Muscle of back (tissue), 11 donors: Measurements from ENCODE around the gene PFDN6. TPM values are rescaled to one million over a fixed set of nuclear protein-coding genes. Genes with fewer than 3 reads are reported as not detected.

Experiments used
- DNase-seq, 3 donors: peaks; one replicate each; pipeline versions ENCODE4 v3.0.0 to v3.0.0-alpha.2; 2013
- polyA plus RNA-seq, 10 donors: library from polyadenylated mRNA; unstranded; fragments of 120-200 nt; gene quantifications; one replicate each; pipeline ENCODE4 v1.2.1, GENCODE V29; 2013; ENCODE audit not compliant: insufficient read length in 10 of 10

Gene PFDN6
- polyA plus RNA-seq, 10 donors, result 35.1 to 56.0 (median 41.7) TPM

DNA sequence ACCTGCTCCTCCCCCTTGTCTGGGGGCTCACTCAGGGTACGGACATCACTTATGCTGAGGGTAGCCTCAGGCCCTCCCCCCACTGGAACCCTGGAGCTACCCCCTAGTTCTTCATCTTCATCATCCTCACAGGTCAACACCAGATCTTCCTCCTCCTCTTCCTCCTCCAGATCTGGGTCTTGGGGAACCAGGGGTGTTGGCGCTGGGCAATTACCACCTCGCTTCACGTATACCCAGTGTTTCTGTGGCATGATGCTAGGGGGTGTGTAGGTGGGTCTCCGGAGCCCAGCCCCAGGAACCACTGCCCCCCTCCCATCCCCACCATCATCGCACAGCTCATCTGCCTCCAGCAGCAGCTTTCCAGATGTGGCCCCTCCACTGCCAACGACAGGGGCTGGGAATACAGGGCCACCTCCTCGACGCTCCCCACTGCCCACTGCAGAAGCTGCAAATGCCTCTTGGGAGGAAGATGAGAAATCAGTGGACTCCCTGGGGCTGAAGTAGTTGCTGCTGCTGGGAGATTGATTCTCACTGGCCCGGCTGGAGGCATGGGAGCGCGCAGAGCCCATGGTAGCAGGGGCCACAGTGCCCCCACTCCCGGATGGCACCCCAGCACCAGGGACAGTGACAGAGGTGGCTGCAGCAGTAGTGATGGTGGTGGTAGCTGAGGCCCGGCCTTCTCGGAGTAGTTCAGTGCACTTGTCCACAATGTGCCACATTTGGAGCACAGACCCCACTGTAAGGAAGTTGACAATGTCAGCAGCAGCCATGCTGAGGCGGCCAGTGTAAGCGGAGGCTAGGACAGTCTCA, 26.6 kb downstream of the PFDN6 start:
- DNase-seq, result no peak

DNA sequence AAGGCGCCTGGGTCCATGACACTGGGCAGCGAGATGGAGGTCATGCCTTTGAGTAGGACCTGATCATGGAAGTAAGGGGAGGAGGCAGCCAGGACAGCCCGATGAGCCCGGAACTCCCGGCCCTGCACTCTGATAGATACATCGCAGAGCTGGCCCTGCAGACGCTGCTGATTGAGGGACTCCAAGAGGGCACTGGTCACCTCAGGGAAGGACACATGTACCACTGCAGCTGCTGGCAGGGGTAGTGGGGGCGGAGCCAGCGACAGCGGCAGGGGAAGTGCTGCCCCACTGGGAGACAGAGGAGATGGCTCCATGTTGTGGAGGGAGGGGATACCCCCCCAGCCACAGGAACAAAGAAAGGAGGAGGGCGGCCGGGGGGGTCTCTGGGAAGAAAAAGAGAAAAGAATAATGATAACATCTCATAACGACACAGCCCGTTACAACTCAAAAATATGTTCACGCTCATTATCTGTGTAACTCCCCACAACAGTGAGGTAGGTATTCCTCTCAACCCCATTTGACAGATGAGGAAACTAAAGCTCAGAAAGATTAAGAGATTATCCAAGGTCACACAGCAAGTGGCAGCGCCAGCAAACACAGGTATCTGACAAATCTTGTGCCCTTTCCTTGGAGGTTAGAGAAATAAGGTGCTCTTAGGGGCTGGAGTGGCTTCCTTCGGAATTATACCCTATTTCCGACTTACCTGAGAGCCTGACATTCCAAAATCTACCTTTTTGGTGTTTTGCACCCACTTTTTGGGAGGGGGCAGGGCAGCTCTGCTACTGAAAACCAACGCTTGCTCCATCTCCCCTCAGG, 27.4 kb downstream of the PFDN6 start:
- DNase-seq, result no peak

DNA sequence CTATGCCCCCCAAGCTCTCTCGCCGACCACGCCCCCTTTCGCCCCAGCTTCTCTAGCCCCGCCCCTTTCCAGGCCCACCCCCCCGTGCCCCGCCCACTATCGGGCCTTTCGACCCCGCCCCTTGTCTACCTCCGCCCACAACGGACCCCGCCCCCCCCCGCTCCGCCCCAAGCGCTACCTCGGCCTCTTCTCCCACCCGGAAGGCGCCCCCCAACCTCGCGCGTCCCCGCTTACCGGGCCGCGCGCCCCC, 27.9 kb downstream of the PFDN6 start:
- DNase-seq, result no peak

DNA sequence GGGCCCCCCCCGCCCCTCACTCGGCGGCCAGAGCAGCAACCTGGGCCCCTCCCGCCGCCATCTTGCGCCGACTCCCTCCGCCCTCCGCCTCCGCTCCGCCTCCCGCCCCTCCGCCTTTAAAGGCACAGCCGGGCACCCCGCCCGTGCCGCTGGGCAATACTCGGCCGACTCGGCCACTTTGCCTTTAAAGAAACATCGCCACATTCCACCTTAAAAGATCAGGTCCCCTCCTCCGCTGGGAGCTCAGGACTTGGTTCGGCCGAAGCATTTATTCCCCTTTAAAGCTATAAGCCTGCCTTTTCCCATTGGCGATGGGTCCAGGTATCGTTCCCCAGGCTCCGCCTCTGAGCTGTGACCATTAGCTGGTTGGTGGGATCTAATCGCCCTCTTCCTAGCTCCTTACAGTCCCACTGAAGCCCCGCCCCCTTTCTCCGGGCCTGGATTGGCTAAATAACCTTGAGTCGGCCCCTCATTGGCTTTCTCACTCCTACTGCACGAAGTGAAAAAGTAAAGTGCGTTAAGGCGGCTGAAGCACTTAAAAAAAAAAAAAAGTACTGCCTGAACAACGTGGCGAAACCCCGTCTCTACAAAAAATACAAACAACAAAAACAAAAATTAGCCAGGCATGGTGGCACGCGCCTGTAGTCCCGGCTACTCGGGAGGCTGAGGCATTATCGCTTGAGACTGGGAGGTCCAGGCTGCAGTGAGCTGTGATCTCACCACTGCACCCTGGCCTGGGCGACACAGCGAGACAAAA, 28.4 kb downstream of the PFDN6 start, which contains the start of gene ZBTB22:
Gene ZBTB22 (minus strand): TSS at position 76 of the 757 bp plus-strand sequence. CDS start 828 bp downstream, outside the sequence.
- DNase-seq, result peak; percentile 98 to 99 (median 99)

DNA sequence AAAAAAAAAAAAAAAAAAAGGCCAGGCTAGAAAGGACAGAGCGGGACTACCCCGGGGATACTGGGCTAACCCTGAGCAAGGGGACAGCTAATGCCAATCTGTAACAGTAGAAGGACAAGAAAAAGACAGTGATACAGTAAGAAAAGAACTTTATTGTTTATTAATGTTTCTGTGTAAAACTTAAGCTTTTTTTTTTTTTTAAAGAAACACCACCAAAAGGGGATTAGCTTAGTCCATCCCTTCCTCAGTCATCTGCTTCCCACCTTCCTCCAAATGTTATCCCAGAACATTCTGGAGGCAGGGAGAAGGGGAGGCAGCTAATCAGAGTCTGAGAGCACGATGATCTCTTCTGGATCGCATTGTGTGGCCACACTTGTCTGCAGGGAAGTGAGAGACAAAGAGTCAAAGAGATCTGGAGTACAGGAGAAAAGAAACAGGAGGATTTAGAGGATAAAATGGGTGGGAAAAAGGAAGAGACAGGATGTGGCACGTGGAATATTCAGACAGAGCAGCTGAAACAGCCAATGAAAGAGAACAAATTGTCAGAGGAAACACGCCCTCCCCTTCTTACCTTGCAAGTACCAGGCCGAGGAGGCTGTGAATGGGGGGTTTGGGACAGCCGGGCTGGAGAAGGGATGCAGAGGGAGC, 29.1 kb downstream of the PFDN6 start:
- no peak for DNase-seq

DNA sequence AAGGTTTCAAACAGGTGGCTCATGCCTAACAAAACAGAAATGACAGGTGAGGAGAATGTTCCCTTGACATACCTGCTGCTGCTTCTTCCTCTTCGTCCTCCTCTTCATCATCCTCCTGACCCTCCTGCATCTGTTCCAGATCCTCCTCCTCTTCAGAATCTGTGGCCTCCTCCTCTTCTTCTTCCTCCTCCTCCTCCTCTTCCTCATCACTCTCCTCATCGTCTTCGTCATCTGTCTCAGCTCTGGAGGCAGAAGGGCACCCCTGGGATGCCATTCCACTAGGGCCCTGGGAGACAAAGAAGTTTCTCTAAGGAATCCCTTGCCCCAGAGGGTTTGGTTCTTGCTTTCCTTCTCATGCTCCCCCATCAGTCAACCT, 30.5 kb downstream of the PFDN6 start:
- no peak for DNase-seq

DNA sequence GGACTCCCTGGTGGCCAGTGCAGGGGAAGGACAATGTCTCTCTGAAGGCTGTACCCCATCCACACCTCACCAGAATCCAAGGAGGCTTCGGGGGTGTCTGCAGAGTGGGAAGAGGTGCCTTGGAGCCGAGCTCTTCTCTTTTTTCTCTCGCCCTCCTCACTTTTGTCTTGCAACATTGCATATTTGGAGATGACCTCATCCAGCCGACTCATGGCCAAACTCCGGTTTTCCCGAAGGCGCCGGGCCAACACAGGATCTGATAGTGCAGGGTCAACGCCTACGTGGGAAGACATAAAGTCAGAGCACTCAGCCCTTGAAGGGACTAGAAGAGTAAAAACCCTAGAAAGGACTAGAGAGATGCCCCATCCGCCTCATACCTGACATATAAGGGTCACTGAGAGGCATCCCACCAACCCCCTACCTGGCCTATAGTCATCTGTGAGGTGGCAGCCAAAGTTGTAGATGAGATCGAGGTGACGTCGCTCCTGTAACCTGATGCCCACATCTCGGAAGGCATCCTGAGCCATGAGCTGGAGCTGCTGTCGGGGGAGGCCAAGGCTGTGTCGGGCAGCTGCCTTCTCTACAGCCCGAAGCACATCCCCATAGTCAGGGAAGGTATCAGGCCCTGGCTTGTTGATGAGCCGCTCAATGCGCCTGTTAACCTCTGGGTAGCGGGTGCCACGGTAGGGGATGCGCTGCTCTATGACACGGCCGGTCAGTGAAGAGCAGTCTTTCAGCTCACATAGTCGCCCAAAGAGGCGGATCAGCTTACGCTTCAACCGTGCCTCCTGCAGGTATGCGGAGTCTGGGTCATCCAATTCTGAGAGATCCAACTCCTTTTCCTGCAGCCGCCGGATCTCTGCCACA, 31.1 kb downstream of the PFDN6 start:
- DNase-seq, result peak in 1 of 3 donors; percentile 16

DNA sequence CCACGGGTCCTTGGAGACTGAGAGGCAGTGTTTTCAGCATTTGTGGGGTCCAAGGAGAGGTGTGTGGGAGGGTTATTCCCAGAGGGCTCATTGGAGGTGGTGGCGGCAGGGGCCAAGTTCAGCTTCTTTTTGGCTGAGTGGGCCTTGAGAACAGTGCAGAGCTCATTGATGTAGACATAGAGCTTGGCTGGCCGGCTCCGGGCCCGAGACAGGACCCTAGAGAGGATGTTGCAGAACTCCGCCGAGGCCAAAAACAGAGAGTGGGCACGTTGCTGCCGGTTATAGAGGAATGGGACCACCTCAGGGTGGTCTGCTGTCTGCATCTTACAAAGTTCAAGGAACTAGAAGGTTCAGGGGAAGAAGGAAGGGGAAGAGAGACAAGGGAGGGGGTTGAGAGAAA, 31.8 kb downstream of the PFDN6 start:
- no peak for DNase-seq

DNA sequence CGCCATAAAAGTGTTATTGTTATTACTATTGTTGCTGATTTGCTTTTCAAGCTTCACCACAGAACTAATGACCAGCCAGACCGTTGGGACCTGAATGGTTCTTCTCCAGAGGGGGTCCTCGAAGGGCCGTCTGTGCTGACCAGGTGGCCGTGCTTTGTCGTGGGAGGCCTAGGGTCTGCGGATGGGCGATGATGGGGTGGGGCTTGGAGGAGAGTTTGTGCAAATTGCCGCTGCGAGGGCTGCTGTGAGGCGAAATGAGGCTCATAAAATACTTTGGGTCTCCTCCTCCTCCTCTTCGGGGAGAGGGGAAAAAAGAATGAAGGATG, 34.2 kb downstream of the PFDN6 start:
- no peak for DNase-seq

DNA sequence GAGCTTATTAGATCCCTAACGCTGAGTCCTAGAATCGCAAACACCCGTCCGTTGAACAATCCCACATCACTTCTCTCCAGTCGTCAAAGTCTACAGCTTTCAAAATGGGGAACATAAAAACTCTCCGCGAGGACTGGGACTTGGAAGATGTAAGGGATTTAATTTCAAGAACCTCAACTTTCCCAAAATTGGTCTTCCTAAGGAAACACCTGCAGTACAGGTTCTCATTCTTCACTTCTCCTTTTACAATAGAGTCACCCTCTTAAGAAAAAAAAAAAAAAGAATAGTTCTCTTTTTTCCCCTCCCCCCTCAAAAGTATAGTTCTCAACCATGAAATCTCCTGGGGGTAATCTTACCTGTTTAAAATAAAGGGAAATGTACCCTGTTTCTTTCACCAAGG, 34.7 kb downstream of the PFDN6 start:
- no peak for DNase-seq

DNA sequence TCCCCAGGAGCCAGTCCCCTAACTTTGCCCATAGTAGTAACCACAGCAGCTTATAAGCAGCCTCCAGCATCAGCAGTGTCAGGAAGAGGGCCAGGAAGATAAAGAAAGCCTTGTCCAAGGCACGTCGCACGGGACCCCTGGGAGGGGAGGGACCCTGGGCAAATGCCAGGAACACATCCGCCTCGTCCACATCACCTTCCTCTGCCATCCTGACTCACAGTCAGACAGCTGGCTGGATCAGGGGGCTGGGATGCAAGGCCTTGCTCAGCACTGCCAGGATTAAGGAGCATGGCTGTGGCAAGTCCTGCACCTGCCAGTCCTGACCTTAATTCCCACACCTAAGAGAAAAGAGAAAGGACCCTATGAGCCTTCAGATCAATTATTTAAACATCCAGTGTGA, 39.7 kb downstream of the PFDN6 start:
- DNase-seq, result no peak

DNA sequence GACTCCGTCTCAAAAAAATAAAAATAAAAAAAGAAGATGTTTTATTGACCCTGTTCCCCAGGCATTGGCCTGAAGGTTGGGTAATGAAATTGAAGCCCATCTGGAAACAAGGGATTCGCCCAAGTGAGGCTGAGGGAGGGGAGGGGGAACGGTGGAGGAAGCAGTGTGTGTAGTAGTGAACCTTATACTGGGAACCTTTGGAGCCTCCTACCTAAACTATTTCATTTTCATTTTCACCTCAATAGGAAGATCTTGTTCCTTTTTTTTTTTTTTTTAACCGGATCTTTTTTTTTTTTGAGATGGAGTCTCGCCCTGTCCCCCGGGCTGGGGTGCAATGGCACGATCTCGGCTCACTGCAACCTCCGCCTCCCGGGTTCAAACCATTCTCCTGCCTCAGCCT, 41.3 kb downstream of the PFDN6 start:
- DNase-seq, result no peak

DNA sequence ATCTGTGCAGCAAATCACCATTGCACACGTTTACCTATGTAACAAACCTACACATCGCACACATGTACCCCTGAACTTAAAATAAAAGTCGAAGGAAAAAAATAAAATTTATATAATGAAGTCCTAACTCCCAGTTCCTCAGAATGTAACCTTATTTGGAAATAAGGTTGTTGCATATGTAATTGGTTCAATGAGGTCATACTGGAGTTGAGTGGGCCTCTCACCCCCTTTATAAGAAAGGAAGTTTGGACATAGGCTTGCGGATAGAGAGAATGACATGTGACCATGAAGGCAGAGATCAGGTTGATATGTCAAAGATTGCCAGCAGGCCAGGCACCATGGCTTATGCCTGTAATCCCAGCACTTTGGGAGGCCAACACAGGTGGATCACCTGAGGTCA, 44.3 kb downstream of the PFDN6 start:
- no peak for DNase-seq

DNA sequence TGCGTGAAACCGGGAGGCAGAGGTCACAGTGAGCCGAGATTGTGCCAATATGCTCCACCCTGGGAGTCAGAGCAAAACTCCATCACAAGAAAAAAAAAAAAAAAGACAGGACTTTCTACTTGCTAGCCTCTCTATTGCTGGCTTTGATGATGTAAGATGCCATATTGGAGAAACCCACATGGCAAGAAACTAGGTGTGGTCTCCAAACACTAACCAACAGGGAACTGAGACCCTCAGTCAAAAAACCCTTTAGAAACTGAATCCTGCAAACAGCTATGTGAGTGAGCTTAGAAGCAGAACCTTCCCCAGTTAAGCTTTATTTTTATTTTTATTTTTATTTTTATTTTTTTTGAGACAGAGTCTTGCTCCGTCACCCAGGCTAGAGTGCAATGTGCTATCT, 46.5 kb downstream of the PFDN6 start:
- DNase-seq, result no peak

DNA sequence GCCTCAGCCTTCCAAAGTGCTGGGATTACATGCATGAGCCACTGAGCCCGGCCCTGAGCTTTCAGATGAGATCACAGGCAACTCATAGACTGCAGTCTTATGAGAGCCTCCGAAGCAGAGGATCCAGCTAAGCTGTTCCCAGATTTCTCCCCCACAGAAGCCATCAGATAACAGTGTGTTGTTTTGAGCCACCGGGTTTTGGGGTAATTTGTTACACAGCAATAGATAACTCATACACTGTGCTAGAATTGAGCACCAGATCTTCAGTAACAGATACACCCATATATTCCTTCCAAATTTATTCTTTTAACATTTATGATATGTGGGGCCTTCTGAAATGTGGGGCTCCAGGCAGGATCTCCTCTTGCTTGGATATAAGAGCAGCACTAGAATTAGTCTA, 47.1 kb downstream of the PFDN6 start:
- DNase-seq, result no peak

DNA sequence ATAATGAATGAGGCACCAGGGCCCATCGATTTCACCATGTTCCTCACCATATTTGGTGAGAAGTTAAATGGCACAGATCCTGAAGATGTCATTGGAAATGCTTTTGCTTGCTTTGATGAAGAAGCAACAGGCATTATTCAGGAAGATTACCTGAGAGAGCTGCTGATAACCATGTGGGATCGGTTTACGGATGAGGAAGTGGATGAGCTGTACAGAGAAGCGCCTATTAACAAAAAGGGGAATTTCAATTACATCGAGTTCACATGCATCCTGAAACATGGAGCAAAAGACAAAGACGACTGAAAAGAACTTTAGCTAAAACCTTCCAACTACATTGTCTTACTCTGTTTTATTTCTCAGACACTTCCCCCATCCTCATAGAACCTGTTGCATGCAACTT, 49.8 kb downstream of the PFDN6 start:
- no peak for DNase-seq

Other genes with a start within 250 kb of the PFDN6 start
- gene HLA-DPA1, start 216.0 kb upstream of the PFDN6 start, polyA plus RNA-seq, result 10 to 100 TPM in 9 of 10 donors, 1 to 10 TPM in 1; 8.1 to 21.8 (median 13.4) TPM
- 10 to 100 TPM in 4 of 10 donors, 1 to 10 TPM in 6; 4.8 to 15.4 (median 7.8) TPM for gene HLA-DPB1, start 213.6 kb upstream of the PFDN6 start, polyA plus RNA-seq
- gene COL11A2, start 97.1 kb upstream of the PFDN6 start, polyA plus RNA-seq, result 100 to 1,000 TPM in 2 of 10 donors, 10 to 100 TPM in 8; 20.5 to 134 (median 61.0) TPM
- 10 to 100 TPM; 31.9 to 49.0 (median 37.8) TPM for gene RXRB, start 88.9 kb upstream of the PFDN6 start, polyA plus RNA-seq
- 100 to 1,000 TPM in 3 of 10 donors, 10 to 100 TPM in 7; 68.5 to 115 (median 82.5) TPM for gene SLC39A7, start 88.7 kb upstream of the PFDN6 start, polyA plus RNA-seq
- gene HSD17B8, start 84.9 kb upstream of the PFDN6 start, polyA plus RNA-seq, result 10 to 100 TPM in 7 of 10 donors, 1 to 10 TPM in 3; 8.2 to 14.4 (median 11.0) TPM
- gene RING1, start 81.1 kb upstream of the PFDN6 start, polyA plus RNA-seq, result 10 to 100 TPM; 25.1 to 43.3 (median 29.9) TPM
- gene VPS52, start 17.7 kb upstream of the PFDN6 start, polyA plus RNA-seq, result 10 to 100 TPM; 27.6 to 54.6 (median 37.1) TPM
- 1,000 to 10,000 TPM; 3,925 to 5,378 (median 4,934) TPM for gene RPS18, start 17.5 kb upstream of the PFDN6 start, polyA plus RNA-seq
- gene B3GALT4, start 12.5 kb upstream of the PFDN6 start, polyA plus RNA-seq, result 1 to 10 TPM; 1.4 to 3.0 (median 2.3) TPM
- gene WDR46, start 362 bp upstream of the PFDN6 start, polyA plus RNA-seq, result 10 to 100 TPM; 49.6 to 70.8 (median 60.0) TPM
- gene RGL2, start 9.3 kb downstream of the PFDN6 start, polyA plus RNA-seq, result 10 to 100 TPM; 41.7 to 62.5 (median 53.7) TPM
- gene TAPBP, start 24.5 kb downstream of the PFDN6 start, polyA plus RNA-seq, result 10 to 100 TPM; 17.2 to 27.9 (median 21.1) TPM
- gene ZBTB22, start 28.1 kb downstream of the PFDN6 start, polyA plus RNA-seq, result 10 to 100 TPM; 11.1 to 16.1 (median 14.2) TPM
- 10 to 100 TPM; 24.6 to 40.9 (median 30.1) TPM for gene DAXX, start 33.4 kb downstream of the PFDN6 start, polyA plus RNA-seq
- 10 to 100 TPM; 16.1 to 30.2 (median 21.4) TPM for gene KIFC1, start 102.2 kb downstream of the PFDN6 start, polyA plus RNA-seq
- gene PHF1, start 121.4 kb downstream of the PFDN6 start, polyA plus RNA-seq, result 10 to 100 TPM; 41.3 to 56.1 (median 44.4) TPM
- gene CUTA, start 128.5 kb downstream of the PFDN6 start, polyA plus RNA-seq, result 100 to 1,000 TPM; 109 to 154 (median 123) TPM
- 10 to 100 TPM; 15.5 to 32.0 (median 19.1) TPM for gene SYNGAP1, start 130.5 kb downstream of the PFDN6 start, polyA plus RNA-seq
- 1 to 10 TPM; 5.4 to 9.2 (median 7.4) TPM for gene ZBTB9, start 165.0 kb downstream of the PFDN6 start, polyA plus RNA-seq